NT2/D1 (cell line): ENCODE results near the gene RNF40.

Experiments
- SUZ12 ChIP-seq: IDR thresholded peaks from 2 replicates; pipeline ENCODE4 v1.6.1; 2011; ENCODE audit not compliant: insufficient read length, insufficient read depth; ENCODE audit errors: extremely low read depth
- YY1 ChIP-seq: IDR thresholded peaks from 2 replicates; pipeline ENCODE4 v1.6.1; 2011; ENCODE audit not compliant: insufficient read length, insufficient read depth
- ZNF274 ChIP-seq: IDR thresholded peaks from 2 replicates; pipeline ENCODE4 v1.6.1; 2011; ENCODE audit warnings: mild to moderate bottlenecking, low read depth, low read length

DNA sequence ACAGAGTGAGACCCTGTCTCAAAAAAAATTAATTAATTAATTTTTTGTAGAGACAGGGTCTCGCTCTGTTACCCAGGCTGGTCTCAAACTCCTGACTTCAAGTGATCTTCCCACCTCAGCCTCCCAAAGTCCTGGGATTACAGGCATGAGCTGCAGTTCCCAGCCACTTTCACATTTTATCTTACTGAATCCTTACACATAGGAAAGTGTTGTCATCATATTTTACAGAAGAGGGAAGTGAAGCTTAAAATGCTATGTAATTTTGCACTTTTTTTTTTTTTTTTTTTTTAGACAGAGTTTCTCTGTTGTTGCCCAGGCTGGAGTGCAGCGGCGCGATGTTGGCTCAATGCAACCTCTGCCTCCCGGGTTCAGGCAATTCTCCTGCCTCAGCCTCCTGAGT, 46.0 kb downstream of the RNF40 start:
- TF ChIP-seq ZNF274 (no peak), YY1 (no peak), SUZ12 (no peak)
